CD14-positive monocyte (primary cell): ENCODE results near the gene LDLRAD4. TPM values are rescaled to one million over a fixed set of nuclear protein-coding genes. Genes with fewer than 3 reads are reported as not detected.

Experiments used
- DNase-seq, 3 donors: peaks; one replicate each; pipeline ENCODE4 v3.0.0-alpha.2; 2011 to 2022
- H2AFZ ChIP-seq: 2 replicates; pipeline ENCODE4 v1.6.0; 2012; ENCODE audit warnings: mild to moderate bottlenecking, low read depth, low read length, inconsistent platforms; ENCODE audit not compliant: insufficient read depth, poor library complexity, severe bottlenecking
- H3K27ac ChIP-seq, 2 donors: 1 replicate in 1 of 2; 2 replicates in 1 of 2; pipeline ENCODE4 v1.5.1; 2012 to 2013; ENCODE audit warnings: low read length in 2 of 2, control low read depth in 1 of 2, inconsistent platforms in 1 of 2, low read depth in 1 of 2, mild to moderate bottlenecking in 1 of 2
- H3K27me3 ChIP-seq, 2 donors: one replicate each; pipeline versions ENCODE4 v1.6.0 to v1.6.1; 2011 to 2013; ENCODE audit warnings: low read length in 2 of 2; ENCODE audit not compliant: control insufficient read depth in 2 of 2, insufficient read depth in 2 of 2
- H3K36me3 ChIP-seq, 2 donors: replicated peaks in 1 of 2; 1 replicate in 1 of 2; 2 replicates in 1 of 2; pipeline versions ENCODE4 v1.5.1 to v1.6.1; 2012 to 2013; ENCODE audit warnings: low read length in 2 of 2, control low read depth in 1 of 2, inconsistent platforms in 1 of 2, mild to moderate bottlenecking in 1 of 2; ENCODE audit not compliant: insufficient read depth in 2 of 2, control insufficient read depth in 1 of 2
- H3K4me1 ChIP-seq, 2 donors: 1 replicate in 1 of 2; 2 replicates in 1 of 2; pipeline versions ENCODE4 v1.5.1 to v1.6.1; 2012 to 2013; ENCODE audit warnings: low read length in 2 of 2, control low read depth in 1 of 2, inconsistent platforms in 1 of 2, mild to moderate bottlenecking in 1 of 2, moderate library complexity in 1 of 2; ENCODE audit not compliant: insufficient read depth in 2 of 2, control insufficient read depth in 1 of 2
- H3K4me2 ChIP-seq: replicated peaks from 2 replicates; pipeline ENCODE3; 2012; ENCODE audit warnings: low read length, moderate library complexity, mild to moderate bottlenecking; ENCODE audit not compliant: poor library complexity, severe bottlenecking; ENCODE audit errors: extremely low read depth
- H3K4me3 ChIP-seq, 3 experiments: fragments of 200-600 bp in 1 of 3; sonication (generic) in 1 of 3; replicated peaks in 1 of 3; 1 replicate in 2 of 3; 2 replicates in 1 of 3; pipeline ENCODE4 v1.5.1; 2011 to 2013; ENCODE audit warnings: low read length in 3 of 3, mild to moderate bottlenecking in 3 of 3, control low read depth in 2 of 3, low read depth in 2 of 3, inconsistent platforms in 1 of 3, moderate library complexity in 1 of 3
- H3K79me2 ChIP-seq: 2 replicates; pipeline ENCODE4 v1.6.0; 2012; ENCODE audit warnings: mild to moderate bottlenecking, control low read depth, inconsistent platforms, low read length, moderate library complexity; ENCODE audit not compliant: insufficient read depth
- H3K9ac ChIP-seq: 2 replicates; pipeline ENCODE4 v1.6.0; 2017; ENCODE audit warnings: low read length, mild to moderate bottlenecking; ENCODE audit not compliant: insufficient read depth, poor library complexity, severe bottlenecking
- H3K9me3 ChIP-seq, 2 donors: replicated peaks in 1 of 2; 1 replicate in 1 of 2; 2 replicates in 1 of 2; pipeline versions ENCODE4 v1.5.1 to v1.6.1; 2012 to 2013; ENCODE audit warnings: low read length in 2 of 2, control low read depth in 1 of 2; ENCODE audit not compliant: control insufficient read depth in 1 of 2, insufficient read depth in 1 of 2
- H4K20me1 ChIP-seq: 2 replicates; pipeline ENCODE4 v1.6.0; 2012; ENCODE audit warnings: mild to moderate bottlenecking, low read length, control low read depth, moderate library complexity; ENCODE audit not compliant: insufficient read depth
- H3K27ac Mint-ChIP-seq, 7 donors: one replicate each; pipeline ENCODE4 v1.8.0; 2020; ENCODE audit warnings: mild to moderate bottlenecking in 7 of 7, mixed read lengths in 7 of 7, moderate library complexity in 6 of 7, inconsistent platforms in 2 of 7
- H3K27me3 Mint-ChIP-seq, 3 donors: one replicate each; pipeline ENCODE4 v1.8.0; 2021 to 2022; ENCODE audit warnings: low read depth in 3 of 3, mild to moderate bottlenecking in 3 of 3, mixed read lengths in 3 of 3, moderate library complexity in 3 of 3, inconsistent platforms in 1 of 3
- H3K36me3 Mint-ChIP-seq, 2 donors: one replicate each; pipeline ENCODE4 v1.8.0; 2020; ENCODE audit warnings: mixed read lengths in 2 of 2, inconsistent platforms in 1 of 2, mild to moderate bottlenecking in 1 of 2
- H3K4me1 Mint-ChIP-seq: one replicate; pipeline ENCODE4 v1.8.0; 2020; ENCODE audit warnings: mild to moderate bottlenecking, mixed read lengths
- H3K4me3 Mint-ChIP-seq, 2 donors: one replicate each; pipeline ENCODE4 v1.8.0; 2020; ENCODE audit warnings: mild to moderate bottlenecking in 2 of 2, mixed read lengths in 2 of 2, moderate library complexity in 1 of 2
- H3K9me3 Mint-ChIP-seq, 7 donors: one replicate each; pipeline ENCODE4 v1.8.0; 2020 to 2022; ENCODE audit warnings: mixed read lengths in 7 of 7, mild to moderate bottlenecking in 6 of 7, moderate library complexity in 6 of 7, inconsistent platforms in 2 of 7
- WGBS: methylation state at CpG from one replicate; pipeline ENCODE4 v1.1.5; 2013; ENCODE audit warnings: missing lambda C conversion rate; ENCODE audit not compliant: insufficient coverage; 5-methylcytosine and 5-hydroxymethylcytosine counted together
- intact Hi-C, 2 donors: fragments of 100-400 bp; cut with micrococcal nuclease; formaldehyde crosslinking; loops; one replicate each; pipeline versions ENCODE4 v1.15.0 to v1.15.1; 2023
- polyA plus RNA-seq, 3 donors: library from polyadenylated mRNA; depleted of rRNA in 1 of 3; unstranded in 2 of 3; stranded (reverse) in 1 of 3; fragments of 300-500 nt in 2 of 3; fragments of >200 nt in 1 of 3; fragmentation: Illumina TruSeq in 2 of 3; gene quantifications; 1 replicate in 2 of 3; 2 replicates in 1 of 3; pipeline ENCODE4 v1.2.3, GENCODE V29; 2012 to 2021
- TF ChIP-seq, protein P1 (sequence below): fragments of 200-600 bp; IDR thresholded peaks from one replicate; pipeline ENCODE4 v1.8.0; 2022; ENCODE audit warnings: antibody characterized with exemption, mild to moderate bottlenecking

Gene LDLRAD4
- polyA plus RNA-seq, 3 donors = 13.5 to 15.4 (median 13.8) TPM

DNA sequence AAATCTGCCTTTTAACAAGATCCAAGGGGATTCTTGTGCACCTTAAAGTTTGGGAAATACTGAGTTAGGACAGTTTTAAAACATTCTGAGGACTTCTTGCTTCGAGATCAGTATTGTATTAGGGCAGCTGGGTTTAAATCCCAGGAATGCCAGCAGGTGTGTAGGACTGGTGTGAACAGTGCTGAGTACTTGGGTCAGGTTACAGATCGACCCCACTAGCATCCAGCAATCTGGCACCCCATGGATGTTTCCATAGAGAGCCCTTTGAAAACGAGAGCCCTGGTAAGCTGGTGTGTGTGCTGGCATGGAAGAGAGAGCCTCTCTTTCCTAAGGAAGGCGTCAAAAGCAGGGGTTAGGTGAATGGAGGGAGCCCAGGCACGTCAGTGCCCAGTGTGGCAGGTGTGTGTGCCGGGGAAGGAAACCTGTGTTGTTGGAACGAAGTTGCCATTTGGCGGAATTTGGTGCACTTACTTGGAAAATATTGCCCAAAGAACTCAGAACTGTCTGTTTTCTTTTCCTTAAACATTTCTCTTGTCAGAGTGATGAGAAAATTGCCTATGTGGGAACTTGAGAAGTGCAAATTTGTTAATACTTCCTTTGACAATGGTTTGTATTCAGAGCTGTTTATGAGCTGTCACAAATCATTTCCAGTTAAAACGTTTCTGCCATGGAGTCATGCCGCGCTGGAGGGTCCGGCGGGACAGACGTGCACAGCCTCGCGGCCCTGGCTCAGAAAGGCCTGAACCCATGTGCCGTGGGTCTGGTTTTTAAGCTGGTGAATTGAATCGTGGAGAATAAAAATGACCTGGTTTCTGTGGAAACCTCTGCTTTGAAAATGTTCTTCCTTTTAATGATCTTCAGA is 38.1 kb downstream of the LDLRAD4 start:
- H3K4me1 ChIP-seq = peaks cover 31 to 32% of the 10 kb centered on the region in 2 donors
- intact Hi-C loops = no loop called here
- no peak overlapping the region for H3K27ac ChIP-seq
- TF ChIP-seq, protein P1, sequence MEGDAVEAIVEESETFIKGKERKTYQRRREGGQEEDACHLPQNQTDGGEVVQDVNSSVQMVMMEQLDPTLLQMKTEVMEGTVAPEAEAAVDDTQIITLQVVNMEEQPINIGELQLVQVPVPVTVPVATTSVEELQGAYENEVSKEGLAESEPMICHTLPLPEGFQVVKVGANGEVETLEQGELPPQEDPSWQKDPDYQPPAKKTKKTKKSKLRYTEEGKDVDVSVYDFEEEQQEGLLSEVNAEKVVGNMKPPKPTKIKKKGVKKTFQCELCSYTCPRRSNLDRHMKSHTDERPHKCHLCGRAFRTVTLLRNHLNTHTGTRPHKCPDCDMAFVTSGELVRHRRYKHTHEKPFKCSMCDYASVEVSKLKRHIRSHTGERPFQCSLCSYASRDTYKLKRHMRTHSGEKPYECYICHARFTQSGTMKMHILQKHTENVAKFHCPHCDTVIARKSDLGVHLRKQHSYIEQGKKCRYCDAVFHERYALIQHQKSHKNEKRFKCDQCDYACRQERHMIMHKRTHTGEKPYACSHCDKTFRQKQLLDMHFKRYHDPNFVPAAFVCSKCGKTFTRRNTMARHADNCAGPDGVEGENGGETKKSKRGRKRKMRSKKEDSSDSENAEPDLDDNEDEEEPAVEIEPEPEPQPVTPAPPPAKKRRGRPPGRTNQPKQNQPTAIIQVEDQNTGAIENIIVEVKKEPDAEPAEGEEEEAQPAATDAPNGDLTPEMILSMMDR = no peak
- Mint-ChIP-seq H3K4me3 (no peak overlapping the region), H3K4me1 (peaks cover 32% of the 10 kb centered on the region), H3K9me3 (peaks cover 0 to 3% (median 0%) of the 10 kb centered on the region in 7 donors), H3K27ac (no peak overlapping the region), H3K36me3 (no peaks in the 10 kb centered on the region), H3K27me3 (peaks cover 0 to 5% (median 0%) of the 10 kb centered on the region in 3 donors)
- WGBS = 89% methylated on average over 18 of the region's 18 CpGs
- H3K27me3 ChIP-seq = no peaks in the 10 kb centered on the region
- no peaks in the 10 kb centered on the region for H3K79me2 ChIP-seq
- no peak overlapping the region for H2AFZ ChIP-seq
- no peak overlapping the region for H3K4me2 ChIP-seq
- H3K9ac ChIP-seq = no peak overlapping the region
- H3K36me3 ChIP-seq = no peaks in the 10 kb centered on the region
- H4K20me1 ChIP-seq = peaks cover 51% of the 10 kb centered on the region
- H3K9me3 ChIP-seq = no peaks in the 10 kb centered on the region
- H3K4me3 ChIP-seq = no peak overlapping the region
- no peak for DNase-seq

DNA sequence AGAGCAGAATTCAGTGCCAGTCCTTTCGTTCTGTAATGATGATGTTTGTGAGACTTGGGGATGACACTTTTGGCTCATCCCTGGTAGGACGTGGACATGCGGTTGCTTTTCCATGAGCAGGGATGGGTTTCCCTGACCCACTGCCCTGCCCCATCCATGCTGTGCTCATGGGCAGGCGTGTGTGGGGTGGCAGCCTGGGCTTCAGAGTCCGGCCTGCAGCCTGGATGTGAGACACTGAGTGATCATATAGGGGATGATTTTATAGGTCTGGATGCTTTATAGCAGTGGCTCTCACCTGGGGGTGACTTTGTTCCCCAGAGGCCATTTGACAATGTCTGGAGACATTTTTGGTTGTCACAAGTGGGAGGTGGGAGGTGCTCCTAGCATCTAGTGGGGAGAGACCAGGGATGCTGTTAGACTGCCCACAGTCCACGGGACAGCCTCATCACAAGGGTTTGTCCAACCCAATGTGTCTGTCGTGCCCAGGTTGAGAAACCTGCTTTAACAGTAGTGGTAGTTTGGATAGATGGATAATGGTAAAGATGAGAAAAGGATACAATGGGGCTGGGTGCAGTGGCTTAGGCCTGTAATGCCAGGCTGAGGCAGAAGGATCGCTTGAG is 38.9 kb downstream of the LDLRAD4 start:
- Mint-ChIP-seq H3K4me1 (peaks cover 37% of the 10 kb centered on the region), H3K27me3 (peaks cover 0 to 5% (median 3%) of the 10 kb centered on the region in 3 donors), H3K36me3 (no peaks in the 10 kb centered on the region), H3K9me3 (peaks cover 0 to 3% (median 0%) of the 10 kb centered on the region in 7 donors), H3K27ac (no peak overlapping the region), H3K4me3 (no peak overlapping the region)
- Histone ChIP-seq H3K79me2 (no peaks in the 10 kb centered on the region), H2AFZ (no peak overlapping the region), H3K4me2 (no peak overlapping the region), H3K9me3 (no peaks in the 10 kb centered on the region), H4K20me1 (peaks cover 58% of the 10 kb centered on the region), H3K4me3 (no peak overlapping the region), H3K9ac (no peak overlapping the region), H3K27me3 (no peaks in the 10 kb centered on the region), H3K36me3 (no peaks in the 10 kb centered on the region), H3K4me1 (peaks cover 34 to 36% of the 10 kb centered on the region in 2 donors), H3K27ac (no peak overlapping the region)
- no peak for DNase-seq
- intact Hi-C loops = no loop called here
- TF ChIP-seq, protein P1 = no peak
- WGBS = 100% methylated on average over 2 of the region's 8 CpGs
